CD14-positive monocyte (primary cell): ENCODE data around the gene PSORS1C1. TPM values are rescaled to one million over a fixed set of nuclear protein-coding genes. Genes with fewer than 3 reads are reported as not detected.

Experiments
- DNase-seq, 3 donors: peaks; one replicate each; pipeline ENCODE4 v3.0.0-alpha.2; 2011 to 2022
- H2AFZ ChIP-seq: 2 replicates; pipeline ENCODE4 v1.6.0; 2012; ENCODE audit warnings: mild to moderate bottlenecking, low read depth, low read length, inconsistent platforms; ENCODE audit not compliant: insufficient read depth, poor library complexity, severe bottlenecking
- H3K27ac ChIP-seq, 2 donors: 1 replicate in 1 of 2; 2 replicates in 1 of 2; pipeline ENCODE4 v1.5.1; 2012 to 2013; ENCODE audit warnings: low read length in 2 of 2, control low read depth in 1 of 2, inconsistent platforms in 1 of 2, low read depth in 1 of 2, mild to moderate bottlenecking in 1 of 2
- H3K27me3 ChIP-seq, 2 donors: one replicate each; pipeline versions ENCODE4 v1.6.0 to v1.6.1; 2011 to 2013; ENCODE audit warnings: low read length in 2 of 2; ENCODE audit not compliant: control insufficient read depth in 2 of 2, insufficient read depth in 2 of 2
- H3K36me3 ChIP-seq, 2 donors: replicated peaks in 1 of 2; 1 replicate in 1 of 2; 2 replicates in 1 of 2; pipeline versions ENCODE4 v1.5.1 to v1.6.1; 2012 to 2013; ENCODE audit warnings: low read length in 2 of 2, control low read depth in 1 of 2, inconsistent platforms in 1 of 2, mild to moderate bottlenecking in 1 of 2; ENCODE audit not compliant: insufficient read depth in 2 of 2, control insufficient read depth in 1 of 2
- H3K4me1 ChIP-seq, 2 donors: 1 replicate in 1 of 2; 2 replicates in 1 of 2; pipeline versions ENCODE4 v1.5.1 to v1.6.1; 2012 to 2013; ENCODE audit warnings: low read length in 2 of 2, control low read depth in 1 of 2, inconsistent platforms in 1 of 2, mild to moderate bottlenecking in 1 of 2, moderate library complexity in 1 of 2; ENCODE audit not compliant: insufficient read depth in 2 of 2, control insufficient read depth in 1 of 2
- H3K4me2 ChIP-seq: replicated peaks from 2 replicates; pipeline ENCODE3; 2012; ENCODE audit warnings: low read length, moderate library complexity, mild to moderate bottlenecking; ENCODE audit not compliant: poor library complexity, severe bottlenecking; ENCODE audit errors: extremely low read depth
- H3K4me3 ChIP-seq, 3 experiments: fragments of 200-600 bp in 1 of 3; sonication (generic) in 1 of 3; replicated peaks in 1 of 3; 1 replicate in 2 of 3; 2 replicates in 1 of 3; pipeline ENCODE4 v1.5.1; 2011 to 2013; ENCODE audit warnings: low read length in 3 of 3, mild to moderate bottlenecking in 3 of 3, control low read depth in 2 of 3, low read depth in 2 of 3, inconsistent platforms in 1 of 3, moderate library complexity in 1 of 3
- H3K79me2 ChIP-seq: 2 replicates; pipeline ENCODE4 v1.6.0; 2012; ENCODE audit warnings: mild to moderate bottlenecking, control low read depth, inconsistent platforms, low read length, moderate library complexity; ENCODE audit not compliant: insufficient read depth
- H3K9ac ChIP-seq: 2 replicates; pipeline ENCODE4 v1.6.0; 2017; ENCODE audit warnings: low read length, mild to moderate bottlenecking; ENCODE audit not compliant: insufficient read depth, poor library complexity, severe bottlenecking
- H3K9me3 ChIP-seq, 2 donors: replicated peaks in 1 of 2; 1 replicate in 1 of 2; 2 replicates in 1 of 2; pipeline versions ENCODE4 v1.5.1 to v1.6.1; 2012 to 2013; ENCODE audit warnings: low read length in 2 of 2, control low read depth in 1 of 2; ENCODE audit not compliant: control insufficient read depth in 1 of 2, insufficient read depth in 1 of 2
- H4K20me1 ChIP-seq: 2 replicates; pipeline ENCODE4 v1.6.0; 2012; ENCODE audit warnings: mild to moderate bottlenecking, low read length, control low read depth, moderate library complexity; ENCODE audit not compliant: insufficient read depth
- H3K27ac Mint-ChIP-seq, 7 donors: one replicate each; pipeline ENCODE4 v1.8.0; 2020; ENCODE audit warnings: mild to moderate bottlenecking in 7 of 7, mixed read lengths in 7 of 7, moderate library complexity in 6 of 7, inconsistent platforms in 2 of 7
- H3K27me3 Mint-ChIP-seq, 3 donors: one replicate each; pipeline ENCODE4 v1.8.0; 2021 to 2022; ENCODE audit warnings: low read depth in 3 of 3, mild to moderate bottlenecking in 3 of 3, mixed read lengths in 3 of 3, moderate library complexity in 3 of 3, inconsistent platforms in 1 of 3
- H3K36me3 Mint-ChIP-seq, 2 donors: one replicate each; pipeline ENCODE4 v1.8.0; 2020; ENCODE audit warnings: mixed read lengths in 2 of 2, inconsistent platforms in 1 of 2, mild to moderate bottlenecking in 1 of 2
- H3K4me1 Mint-ChIP-seq: one replicate; pipeline ENCODE4 v1.8.0; 2020; ENCODE audit warnings: mild to moderate bottlenecking, mixed read lengths
- H3K4me3 Mint-ChIP-seq, 2 donors: one replicate each; pipeline ENCODE4 v1.8.0; 2020; ENCODE audit warnings: mild to moderate bottlenecking in 2 of 2, mixed read lengths in 2 of 2, moderate library complexity in 1 of 2
- H3K9me3 Mint-ChIP-seq, 7 donors: one replicate each; pipeline ENCODE4 v1.8.0; 2020 to 2022; ENCODE audit warnings: mixed read lengths in 7 of 7, mild to moderate bottlenecking in 6 of 7, moderate library complexity in 6 of 7, inconsistent platforms in 2 of 7
- CTCF ChIP-seq: fragments of 200-600 bp; IDR thresholded peaks from one replicate; pipeline ENCODE4 v1.8.0; 2022; ENCODE audit warnings: antibody characterized with exemption, mild to moderate bottlenecking
- WGBS: methylation state at CpG from one replicate; pipeline ENCODE4 v1.1.5; 2013; ENCODE audit warnings: missing lambda C conversion rate; ENCODE audit not compliant: insufficient coverage; 5-methylcytosine and 5-hydroxymethylcytosine counted together
- intact Hi-C, 2 donors: fragments of 100-400 bp; cut with micrococcal nuclease; formaldehyde crosslinking; loops; one replicate each; pipeline versions ENCODE4 v1.15.0 to v1.15.1; 2023
- polyA plus RNA-seq, 3 donors: library from polyadenylated mRNA; depleted of rRNA in 1 of 3; unstranded in 2 of 3; stranded (reverse) in 1 of 3; fragments of 300-500 nt in 2 of 3; fragments of >200 nt in 1 of 3; fragmentation: Illumina TruSeq in 2 of 3; gene quantifications; 1 replicate in 2 of 3; 2 replicates in 1 of 3; pipeline ENCODE4 v1.2.3, GENCODE V29; 2012 to 2021

Gene PSORS1C1
- polyA plus RNA-seq, 3 donors = not detected

GRCh38 chr6:31112478-31112877, 2.1 kb upstream of the PSORS1C1 start, which contains the start of gene C6orf15:
TSS of gene C6orf15 (minus strand) at chr6:31112575. CDS start at chr6:31112555, 20 bp downstream.
- H3K27ac ChIP-seq = no peak within 1 kb of the TSS
- 100% methylated on average over 1 of the region's 5 CpGs for WGBS
- H3K4me1 ChIP-seq = peaks cover 16 to 32% of the 10 kb centered on the region in 2 donors
- TF ChIP-seq CTCF = no peak
- Mint-ChIP-seq H3K27ac (peak within 1 kb of the TSS in 3 of 7 donors; percentile 25 to 66 (median 31)), H3K27me3 (peaks cover 12 to 15% (median 14%) of the 10 kb centered on the region in 3 donors), H3K9me3 (peaks cover 0 to 2% (median 0%) of the 10 kb centered on the region in 7 donors), H3K36me3 (no peaks in the 10 kb centered on the region), H3K4me3 (no peak within 1 kb of the TSS), H3K4me1 (peaks cover 39% of the 10 kb centered on the region)
- H4K20me1 ChIP-seq = no peaks in the 10 kb centered on the region
- intact Hi-C loops = no loop called here
- H3K9me3 ChIP-seq = no peaks in the 10 kb centered on the region
- H3K4me3 ChIP-seq = no peak within 1 kb of the TSS
- no peaks in the 10 kb centered on the region for H3K36me3 ChIP-seq
- no peak within 1 kb of the TSS for H2AFZ ChIP-seq
- DNase-seq = no peak
- no peaks in the 10 kb centered on the region for H3K79me2 ChIP-seq
- no peak within 1 kb of the TSS for H3K4me2 ChIP-seq
- no peak within 1 kb of the TSS for H3K9ac ChIP-seq
- H3K27me3 ChIP-seq = peaks cover 0 to 3% of the 10 kb centered on the region in 2 donors

GRCh38 chr6:31113861-31114540, 599 bp upstream of the PSORS1C1 start:
- TF ChIP-seq CTCF = no peak
- peak overlapping the region in 2 of 7 donors; percentile 22 to 46 for H3K27ac Mint-ChIP-seq
- Histone ChIP-seq H2AFZ (peak overlapping the region; percentile 17), H3K27me3 (peaks cover 0 to 3% of the 10 kb centered on the region in 2 donors), H3K36me3 (no peaks in the 10 kb centered on the region), H3K4me2 (no peak overlapping the region), H3K9me3 (no peaks in the 10 kb centered on the region), H4K20me1 (no peaks in the 10 kb centered on the region), H3K4me1 (peaks cover 9 to 25% of the 10 kb centered on the region in 2 donors), H3K9ac (no peak overlapping the region), H3K27ac (no peak overlapping the region), H3K79me2 (no peaks in the 10 kb centered on the region), H3K4me3 (no peak overlapping the region)
- no peak overlapping the region for H3K4me3 Mint-ChIP-seq
- H3K4me1 Mint-ChIP-seq = peaks cover 30% of the 10 kb centered on the region
- no peak for DNase-seq
- intact Hi-C loops = no loop called here
- 60% methylated on average over 5 of the region's 7 CpGs for WGBS
- peaks cover 0 to 2% (median 0%) of the 10 kb centered on the region in 7 donors for H3K9me3 Mint-ChIP-seq
- H3K27me3 Mint-ChIP-seq = peaks cover 17 to 19% (median 18%) of the 10 kb centered on the region in 3 donors
- no peaks in the 10 kb centered on the region for H3K36me3 Mint-ChIP-seq
